Neural progenitor cell (in vitro differentiated cells): ENCODE results near the gene COG5.

Experiments used
- EZH2 ChIP-seq: fragments of 200-600 bp; sonication (generic); IDR thresholded peaks from 2 replicates; pipeline ENCODE4 v1.6.1; 2017; ENCODE audit warnings: antibody characterized with exemption, mild to moderate bottlenecking, moderate library complexity
- TF ChIP-seq, protein P1 (sequence below): fragments of 200-600 bp; sonication (generic); IDR thresholded peaks from 2 replicates; pipeline ENCODE4 v1.5.1; 2017; ENCODE audit warnings: antibody characterized with exemption, mild to moderate bottlenecking

DNA sequence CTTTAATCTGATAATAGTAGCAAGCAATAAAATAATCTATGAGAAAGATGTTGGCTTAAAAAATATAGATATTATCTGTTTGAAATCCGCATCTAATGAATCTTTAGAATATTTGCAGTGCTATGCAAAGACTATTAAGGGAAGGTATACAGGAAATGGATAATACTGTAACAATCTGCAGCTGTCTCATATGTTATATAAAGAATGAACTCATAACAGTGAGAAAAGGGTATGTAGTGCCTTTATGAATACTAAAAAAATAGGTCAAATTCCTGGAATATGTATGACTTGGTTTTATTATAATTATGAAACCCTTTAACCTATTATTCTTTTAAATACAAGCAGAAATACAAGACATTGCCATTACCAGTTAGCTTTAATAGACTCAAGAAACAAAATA, 198.9 kb downstream of the COG5 start:
- TF ChIP-seq, protein P1, sequence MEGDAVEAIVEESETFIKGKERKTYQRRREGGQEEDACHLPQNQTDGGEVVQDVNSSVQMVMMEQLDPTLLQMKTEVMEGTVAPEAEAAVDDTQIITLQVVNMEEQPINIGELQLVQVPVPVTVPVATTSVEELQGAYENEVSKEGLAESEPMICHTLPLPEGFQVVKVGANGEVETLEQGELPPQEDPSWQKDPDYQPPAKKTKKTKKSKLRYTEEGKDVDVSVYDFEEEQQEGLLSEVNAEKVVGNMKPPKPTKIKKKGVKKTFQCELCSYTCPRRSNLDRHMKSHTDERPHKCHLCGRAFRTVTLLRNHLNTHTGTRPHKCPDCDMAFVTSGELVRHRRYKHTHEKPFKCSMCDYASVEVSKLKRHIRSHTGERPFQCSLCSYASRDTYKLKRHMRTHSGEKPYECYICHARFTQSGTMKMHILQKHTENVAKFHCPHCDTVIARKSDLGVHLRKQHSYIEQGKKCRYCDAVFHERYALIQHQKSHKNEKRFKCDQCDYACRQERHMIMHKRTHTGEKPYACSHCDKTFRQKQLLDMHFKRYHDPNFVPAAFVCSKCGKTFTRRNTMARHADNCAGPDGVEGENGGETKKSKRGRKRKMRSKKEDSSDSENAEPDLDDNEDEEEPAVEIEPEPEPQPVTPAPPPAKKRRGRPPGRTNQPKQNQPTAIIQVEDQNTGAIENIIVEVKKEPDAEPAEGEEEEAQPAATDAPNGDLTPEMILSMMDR = no peak
- no peak for TF ChIP-seq EZH2
